IPS DF 6.9 (cell line): ENCODE results near the gene EXOSC10.
"Not testable (repeated sequence)": the region's sequence is repeated elsewhere in the genome, so short reads cannot be mapped to it uniquely, and the experiment has no call there.

Experiments
- DNase-seq: peaks from one replicate; pipeline ENCODE4 v3.0.0-alpha.2; 2013; ENCODE audit warnings: low read depth, low spot score
- H3K27ac ChIP-seq: one replicate; pipeline ENCODE4 v1.5.1; 2013; ENCODE audit warnings: low read length, control low read depth
- H3K27me3 ChIP-seq: 2 replicates; pipeline ENCODE4 v1.6.1; 2013; ENCODE audit warnings: mild to moderate bottlenecking, low read length; ENCODE audit not compliant: control insufficient read depth, insufficient read depth
- H3K36me3 ChIP-seq: 2 replicates; pipeline ENCODE4 v1.6.1; 2013; ENCODE audit warnings: low read length; ENCODE audit not compliant: control insufficient read depth, insufficient read depth
- H3K4me1 ChIP-seq: 2 replicates; pipeline ENCODE4 v1.6.1; 2013; ENCODE audit warnings: low read length; ENCODE audit not compliant: control insufficient read depth, insufficient read depth
- H3K4me3 ChIP-seq: 2 replicates; pipeline ENCODE4 v1.5.1; 2013; ENCODE audit warnings: mild to moderate bottlenecking, low read length
- H3K9me3 ChIP-seq: 2 replicates; pipeline ENCODE4 v1.6.1; 2013; ENCODE audit warnings: low read length, inconsistent platforms; ENCODE audit not compliant: control insufficient read depth, insufficient read depth
- WGBS: extraction: QIAGEN DNeasy Blood & Tissue Kit; methylation state at CpG from one replicate; pipeline ENCODE4 v1.1.7; 2013; ENCODE audit warnings: mixed read lengths, missing lambda C conversion rate; ENCODE audit not compliant: insufficient read length, insufficient coverage; 5-methylcytosine and 5-hydroxymethylcytosine counted together

The EXOSC10 gene

GRCh38 chr1:11114966-11115365, 15.3 kb upstream of the EXOSC10 start:
- peaks cover 16% of the 10 kb centered on the region for H3K36me3 ChIP-seq
- no peaks in the 10 kb centered on the region for H3K4me1 ChIP-seq
- DNase-seq: no peak
- no peaks in the 10 kb centered on the region for H3K27me3 ChIP-seq
- no peak overlapping the region for H3K4me3 ChIP-seq
- H3K9me3 ChIP-seq: no peaks in the 10 kb centered on the region
- WGBS: no CpG with 5 or more reads among the region's 3 CpGs
- H3K27ac ChIP-seq: no peak overlapping the region

- no peak for DNase-seq
- no peak overlapping the region for H3K4me3 ChIP-seq
- H3K4me1 ChIP-seq: no peaks in the 10 kb centered on the region
- WGBS: no CpG with 5 or more reads among the region's 7 CpGs
- H3K9me3 ChIP-seq: no peaks in the 10 kb centered on the region
- peaks cover 21% of the 10 kb centered on the region for H3K36me3 ChIP-seq
- no peak overlapping the region for H3K27ac ChIP-seq
- no peaks in the 10 kb centered on the region for H3K27me3 ChIP-seq
Observed at GRCh38 chr1:11109047-11109760, 9.5 kb upstream of the EXOSC10 start.

GRCh38 chr1:11107599-11107998, 7.9 kb upstream of the EXOSC10 start:
- WGBS: no CpG with 5 or more reads among the region's 5 CpGs
- Histone ChIP-seq H3K27me3 (no peaks in the 10 kb centered on the region), H3K4me1 (no peaks in the 10 kb centered on the region), H3K27ac (no peak overlapping the region), H3K9me3 (no peaks in the 10 kb centered on the region), H3K4me3 (no peak overlapping the region), H3K36me3 (peaks cover 17% of the 10 kb centered on the region)
- no peak for DNase-seq

- Histone ChIP-seq H3K27me3 (no peaks in the 10 kb centered on the region), H3K4me1 (no peaks in the 10 kb centered on the region), H3K36me3 (peaks cover 17% of the 10 kb centered on the region), H3K4me3 (no peak overlapping the region), H3K9me3 (no peaks in the 10 kb centered on the region), H3K27ac (no peak overlapping the region)
- DNase-seq: no peak
- WGBS: no CpG with 5 or more reads among the region's 10 CpGs
Observed at GRCh38 chr1:11105586-11105985, 5.9 kb upstream of the EXOSC10 start.

GRCh38 chr1:11101347-11101746, 1.7 kb upstream of the EXOSC10 start:
- Histone ChIP-seq H3K4me3 (no peak overlapping the region), H3K36me3 (peaks cover 10% of the 10 kb centered on the region; the same call in 1 of the 2 replicates), H3K27ac (no peak overlapping the region), H3K27me3 (no peaks in the 10 kb centered on the region), H3K4me1 (no peaks in the 10 kb centered on the region), H3K9me3 (no peaks in the 10 kb centered on the region)
- DNase-seq: no peak
- WGBS: no CpG with 5 or more reads among the region's 6 CpGs

GRCh38 chr1:11100806-11101205, 1.1 kb upstream of the EXOSC10 start:
- WGBS: no CpG with 5 or more reads among the region's 17 CpGs
- not testable (repeated sequence) for H3K4me1 ChIP-seq, H3K27me3 ChIP-seq, H3K27ac ChIP-seq, H3K9me3 ChIP-seq, H3K4me3 ChIP-seq, H3K36me3 ChIP-seq, DNase-seq

GRCh38 chr1:11100149-11100493, 452 bp upstream of the EXOSC10 start:
- DNase-seq: no peak
- Histone ChIP-seq H3K27me3 (no peaks in the 10 kb centered on the region), H3K4me1 (no peaks in the 10 kb centered on the region), H3K36me3 (peaks cover 10% of the 10 kb centered on the region; the same call in 1 of the 2 replicates), H3K27ac (no peak overlapping the region), H3K9me3 (no peaks in the 10 kb centered on the region), H3K4me3 (peak overlapping the region; percentile 22; the same call in 1 of the 2 replicates)
- no CpG with 5 or more reads among the region's 13 CpGs for WGBS

GRCh38 chr1:11098931-11099309, 749 bp downstream of the EXOSC10 start:
- WGBS: no CpG with 5 or more reads among the region's 5 CpGs
- DNase-seq: no peak
- no peak overlapping the region for H3K27ac ChIP-seq
- no peaks in the 10 kb centered on the region for H3K27me3 ChIP-seq
- peaks cover 10% of the 10 kb centered on the region; the same call in 1 of the 2 replicates for H3K36me3 ChIP-seq
- H3K4me1 ChIP-seq: no peaks in the 10 kb centered on the region
- peak overlapping the region; percentile 71; the same call in 1 of the 2 replicates for H3K4me3 ChIP-seq
- H3K9me3 ChIP-seq: no peaks in the 10 kb centered on the region

- H3K36me3 ChIP-seq: peaks cover 30% of the 10 kb centered on the region; the same call in 1 of the 2 replicates
Observed at GRCh38 chr1:11083784-11084183, 15.9 kb downstream of the EXOSC10 start.

GRCh38 chr1:11080931-11081330, 18.7 kb downstream of the EXOSC10 start:
- Histone ChIP-seq H3K27ac (no peak overlapping the region), H3K4me1 (no peaks in the 10 kb centered on the region), H3K36me3 (peaks cover 29% of the 10 kb centered on the region; the same call in 1 of the 2 replicates), H3K9me3 (no peaks in the 10 kb centered on the region), H3K4me3 (no peak overlapping the region), H3K27me3 (no peaks in the 10 kb centered on the region; the same call in 1 of the 2 replicates)
- no CpG with 5 or more reads among the region's 12 CpGs for WGBS
- DNase-seq: no peak

More at GRCh38 chr1:11083784-11084183, 15.9 kb downstream of the EXOSC10 start:
- not testable (repeated sequence) for H3K4me3 ChIP-seq, DNase-seq, H3K27ac ChIP-seq, H3K4me1 ChIP-seq, H3K27me3 ChIP-seq, H3K9me3 ChIP-seq
- no CpG with 5 or more reads among the region's 3 CpGs for WGBS

- DNase-seq: no peak
- Histone ChIP-seq H3K4me3 (no peak overlapping the region), H3K4me1 (no peaks in the 10 kb centered on the region), H3K27ac (no peak overlapping the region), H3K36me3 (peaks cover 40% of the 10 kb centered on the region; the same call in 1 of the 2 replicates), H3K9me3 (no peaks in the 10 kb centered on the region), H3K27me3 (no peaks in the 10 kb centered on the region; the same call in 1 of the 2 replicates)
- WGBS: no CpG with 5 or more reads among the region's 2 CpGs
Observed at GRCh38 chr1:11078631-11079030, 21.0 kb downstream of the EXOSC10 start.
